ENCODE measurements around the gene CNIH2.
"Not testable (repeated sequence)": the region's sequence is repeated elsewhere in the genome, so short reads cannot be mapped to it uniquely, and the experiment has no call there.

The CNIH2 gene

DNA sequence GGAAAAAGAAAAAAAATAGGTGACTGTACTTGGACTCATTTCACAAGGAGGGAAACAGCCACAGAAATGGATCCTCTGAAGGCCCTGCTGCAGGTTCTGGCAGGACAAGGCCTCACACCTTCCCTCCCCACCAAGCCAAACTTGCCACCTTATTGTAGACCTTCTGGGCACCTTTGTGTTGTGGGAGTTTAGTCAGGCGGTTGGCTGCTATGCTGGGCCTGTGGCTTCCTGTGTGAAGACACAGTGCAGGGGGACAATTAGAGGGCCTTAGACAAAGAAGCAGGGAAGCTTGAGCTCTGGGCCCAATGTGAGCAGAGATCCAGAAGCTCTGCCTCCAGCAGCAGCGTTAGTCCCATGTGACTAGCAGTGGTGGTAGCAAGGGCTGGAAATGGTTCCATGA, 5.4 kb upstream of the CNIH2 start:
- Histone ChIP-seq H2AFZ (ENCODE audit: low read depth) (no peak overlapping the region), H3K36me3 (ENCODE audit: insufficient read depth) (0 out of 2 replicates have a peak, but pooled peaks cover 2% of the 10 kb centered on the region), H3K4me3 (IDR thresholded peaks at IDR 0.05; ENCODE audit: insufficient read depth, low read depth, low read length) (no peak overlapping the region), H3K27me3 (ENCODE audit: insufficient read depth, low read depth) (no peaks in the 10 kb centered on the region), H3K9ac (no peak overlapping the region), H3K79me2 (ENCODE audit: insufficient read depth, low read depth) (peaks cover 31% of the 10 kb centered on the region), H4K20me1 (ENCODE audit: insufficient read depth) (no peaks in the 10 kb centered on the region), H3K27ac (no peak overlapping the region), H3K4me1 (ENCODE audit: low read depth, poor library complexity, severe bottlenecking) (peaks cover 24% of the 10 kb centered on the region), H3K4me2 (no peak overlapping the region)
- TF ChIP-seq CTCF (conservative IDR thresholded peaks at IDR 0.05; ENCODE audit: low read depth, low read length) = no peak

GRCh38 chr11:66274219-66274618, 3.8 kb upstream of the CNIH2 start:
- no peak overlapping the region for H3K27ac ChIP-seq
- no peak overlapping the region for H3K4me3 ChIP-seq (IDR thresholded peaks at IDR 0.05; ENCODE audit: insufficient read depth, low read depth, low read length)
- H3K79me2 ChIP-seq (ENCODE audit: insufficient read depth, low read depth) = peaks cover 26% of the 10 kb centered on the region
- H4K20me1 ChIP-seq (ENCODE audit: insufficient read depth) = no peaks in the 10 kb centered on the region
- H3K4me1 ChIP-seq (ENCODE audit: low read depth, poor library complexity, severe bottlenecking) = peaks cover 29% of the 10 kb centered on the region
- no peak overlapping the region for H3K4me2 ChIP-seq
- H3K27me3 ChIP-seq (ENCODE audit: insufficient read depth, low read depth) = peaks cover 4% of the 10 kb centered on the region; the same call in 1 of the 2 replicates
- H3K36me3 ChIP-seq (ENCODE audit: insufficient read depth) = 0 out of 2 replicates have a peak, but pooled peaks cover 2% of the 10 kb centered on the region
- no peak overlapping the region for H3K9ac ChIP-seq
- no peak for TF ChIP-seq CTCF (conservative IDR thresholded peaks at IDR 0.05; ENCODE audit: low read depth, low read length)
- H2AFZ ChIP-seq (ENCODE audit: low read depth) = no peak overlapping the region

- peaks cover 14% of the 10 kb centered on the region for H3K79me2 ChIP-seq (ENCODE audit: insufficient read depth, low read depth)
- H4K20me1 ChIP-seq (ENCODE audit: insufficient read depth) = no peaks in the 10 kb centered on the region
- H3K4me3 ChIP-seq (IDR thresholded peaks at IDR 0.05; ENCODE audit: insufficient read depth, low read depth, low read length) = no peak overlapping the region
- H3K4me2 ChIP-seq = no peak overlapping the region
- no peak overlapping the region for H3K27ac ChIP-seq
- no peak overlapping the region for H3K9ac ChIP-seq
- peaks cover 4% of the 10 kb centered on the region; the same call in 1 of the 2 replicates for H3K27me3 ChIP-seq (ENCODE audit: insufficient read depth, low read depth)
- H3K36me3 ChIP-seq (ENCODE audit: insufficient read depth) = 0 out of 2 replicates have a peak, but pooled peaks cover 2% of the 10 kb centered on the region
- H2AFZ ChIP-seq (ENCODE audit: low read depth) = no peak overlapping the region
- H3K4me1 ChIP-seq (ENCODE audit: low read depth, poor library complexity, severe bottlenecking) = peaks cover 18% of the 10 kb centered on the region
- no peak for TF ChIP-seq CTCF (conservative IDR thresholded peaks at IDR 0.05; ENCODE audit: low read depth, low read length)
Observed at GRCh38 chr11:66275396-66275795, 2.6 kb upstream of the CNIH2 start.

GRCh38 chr11:66275984-66276612, 1.9 kb upstream of the CNIH2 start:
- Histone ChIP-seq H3K4me2 (no peak overlapping the region), H3K36me3 (ENCODE audit: insufficient read depth) (0 out of 2 replicates have a peak, but pooled peaks cover 2% of the 10 kb centered on the region)
- no peak for TF ChIP-seq CTCF (conservative IDR thresholded peaks at IDR 0.05; ENCODE audit: low read depth, low read length)

DNA sequence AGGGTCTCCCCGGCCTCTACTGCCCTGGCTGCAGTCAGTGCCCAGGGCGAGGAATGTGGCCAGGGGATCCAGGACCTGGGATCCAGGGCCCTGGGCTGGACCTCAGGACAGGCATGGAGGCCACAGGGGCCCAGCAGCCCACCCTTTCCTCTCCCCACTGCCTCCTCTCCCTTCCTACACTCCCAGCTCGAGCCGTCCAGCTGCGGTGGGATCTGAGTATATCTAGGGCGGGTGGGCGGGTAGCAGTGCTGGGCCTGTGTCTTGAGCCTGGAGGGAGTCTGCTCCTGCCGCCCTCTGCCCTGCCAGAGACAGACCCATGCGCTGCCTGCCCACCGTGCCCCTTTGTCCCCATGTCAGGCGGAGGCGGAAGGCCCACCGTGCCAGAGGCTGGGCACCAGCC, 1.4 kb upstream of the CNIH2 start:
- H3K4me3 ChIP-seq (IDR thresholded peaks at IDR 0.05; ENCODE audit: insufficient read depth, low read depth, low read length); H3K27me3 ChIP-seq (ENCODE audit: insufficient read depth, low read depth); H3K4me2 ChIP-seq; H2AFZ ChIP-seq (ENCODE audit: low read depth); H3K36me3 ChIP-seq (ENCODE audit: insufficient read depth); H3K79me2 ChIP-seq (ENCODE audit: insufficient read depth, low read depth); H3K9ac ChIP-seq; H3K27ac ChIP-seq; H4K20me1 ChIP-seq (ENCODE audit: insufficient read depth): not testable (repeated sequence)
- H3K4me1 ChIP-seq (ENCODE audit: low read depth, poor library complexity, severe bottlenecking) = peaks cover 14% of the 10 kb centered on the region

More at GRCh38 chr11:66275984-66276612, 1.9 kb upstream of the CNIH2 start:
- Histone ChIP-seq H3K4me1 (ENCODE audit: low read depth, poor library complexity, severe bottlenecking) (peaks cover 12% of the 10 kb centered on the region), H2AFZ (ENCODE audit: low read depth) (no peak overlapping the region), H3K79me2 (ENCODE audit: insufficient read depth, low read depth) (peaks cover 7% of the 10 kb centered on the region; the same call in 1 of the 2 replicates), H3K27ac (no peak overlapping the region), H3K4me3 (IDR thresholded peaks at IDR 0.05; ENCODE audit: insufficient read depth, low read depth, low read length) (no peak overlapping the region), H3K27me3 (ENCODE audit: insufficient read depth, low read depth) (peaks cover 4% of the 10 kb centered on the region; the same call in 1 of the 2 replicates), H4K20me1 (ENCODE audit: insufficient read depth) (no peaks in the 10 kb centered on the region), H3K9ac (no peak overlapping the region)

DNA sequence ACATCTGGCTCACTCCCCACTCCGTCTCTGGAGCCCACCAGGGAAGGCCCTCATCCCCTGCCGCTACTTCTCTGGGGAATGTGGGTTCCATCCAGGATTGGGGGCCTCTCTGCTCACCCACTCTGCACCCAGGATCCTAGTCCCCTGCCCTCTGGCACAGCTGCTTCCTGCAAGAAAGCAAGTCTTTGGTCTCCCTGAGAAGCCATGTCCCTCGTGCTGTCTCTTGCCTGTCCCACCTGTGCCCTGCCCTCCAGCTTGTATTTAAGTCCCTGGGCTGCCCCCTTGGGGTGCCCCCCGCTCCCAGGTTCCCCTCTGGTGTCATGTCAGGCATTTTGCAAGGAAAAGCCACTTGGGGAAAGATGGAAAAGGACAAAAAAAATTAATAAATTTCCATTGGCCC, 911 bp upstream of the CNIH2 start:
- H3K9ac ChIP-seq; H3K27ac ChIP-seq; H4K20me1 ChIP-seq (ENCODE audit: insufficient read depth); H3K79me2 ChIP-seq (ENCODE audit: insufficient read depth, low read depth); H3K27me3 ChIP-seq (ENCODE audit: insufficient read depth, low read depth); H3K4me3 ChIP-seq (IDR thresholded peaks at IDR 0.05; ENCODE audit: insufficient read depth, low read depth, low read length); H2AFZ ChIP-seq (ENCODE audit: low read depth); H3K36me3 ChIP-seq (ENCODE audit: insufficient read depth): not testable (repeated sequence)
- Histone ChIP-seq H3K4me2 (peak overlapping the region; percentile 57; the same call in 1 of the 2 replicates), H3K4me1 (ENCODE audit: low read depth, poor library complexity, severe bottlenecking) (peaks cover 18% of the 10 kb centered on the region)

Measured in KMS-11 (cell line).